ENCODE data around the gene MAP2. TPM values are rescaled to one million over a fixed set of nuclear protein-coding genes. Genes with fewer than 3 reads are reported as not detected.
"Not testable (repeated sequence)": the region's sequence is repeated elsewhere in the genome, so short reads cannot be mapped to it uniquely, and the experiment has no call there.

The MAP2 gene
- total RNA-seq, 4 donors from 2014 or later, result 2.0 to 6.4 (median 2.7) TPM

- in situ Hi-C loops (cut with MboI; ENCODE audit: low pct_ligation_motif_present in 1 of 4, low pct_unique_long_range_greater_than_20kb in 1 of 4, low sequenced_read_pairs in 3 of 4), result loop anchor here in 1 of 4 donors (25.0 kb wide), 1 partner anchor 257 kb away; no protein-coding TSS in a partner anchor
- no peak for DNase-seq
- Histone ChIP-seq H3K4me3 (no peak overlapping the region), H3K27ac (no peak overlapping the region), H3K9me3 (no peaks in the 10 kb centered on the region), H3K36me3 (no peaks in the 10 kb centered on the region), H3K4me1 (no peaks in the 10 kb centered on the region), H3K27me3 (no peaks in the 10 kb centered on the region)
- TF ChIP-seq POLR2A (IDR thresholded peaks at IDR 0.05) (no peak), POLR2AphosphoS5 (IDR thresholded peaks at IDR 0.05) (no peak), EP300 (IDR thresholded peaks at IDR 0.05; ENCODE audit: low read depth) (no peak)
- TF ChIP-seq, protein P1, sequence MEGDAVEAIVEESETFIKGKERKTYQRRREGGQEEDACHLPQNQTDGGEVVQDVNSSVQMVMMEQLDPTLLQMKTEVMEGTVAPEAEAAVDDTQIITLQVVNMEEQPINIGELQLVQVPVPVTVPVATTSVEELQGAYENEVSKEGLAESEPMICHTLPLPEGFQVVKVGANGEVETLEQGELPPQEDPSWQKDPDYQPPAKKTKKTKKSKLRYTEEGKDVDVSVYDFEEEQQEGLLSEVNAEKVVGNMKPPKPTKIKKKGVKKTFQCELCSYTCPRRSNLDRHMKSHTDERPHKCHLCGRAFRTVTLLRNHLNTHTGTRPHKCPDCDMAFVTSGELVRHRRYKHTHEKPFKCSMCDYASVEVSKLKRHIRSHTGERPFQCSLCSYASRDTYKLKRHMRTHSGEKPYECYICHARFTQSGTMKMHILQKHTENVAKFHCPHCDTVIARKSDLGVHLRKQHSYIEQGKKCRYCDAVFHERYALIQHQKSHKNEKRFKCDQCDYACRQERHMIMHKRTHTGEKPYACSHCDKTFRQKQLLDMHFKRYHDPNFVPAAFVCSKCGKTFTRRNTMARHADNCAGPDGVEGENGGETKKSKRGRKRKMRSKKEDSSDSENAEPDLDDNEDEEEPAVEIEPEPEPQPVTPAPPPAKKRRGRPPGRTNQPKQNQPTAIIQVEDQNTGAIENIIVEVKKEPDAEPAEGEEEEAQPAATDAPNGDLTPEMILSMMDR (IDR thresholded peaks at IDR 0.05), result no peak
- WGBS, 2 donors (ENCODE audit: low coverage in 1 of 2), result 84 to 89% methylated on average over 5 to 6 of the region's 6 CpGs
- intact Hi-C loops (cut with DNase I; ENCODE audit: low total_unique reads), result no loop called here
These were observed 170.1 kb downstream of the MAP2 start for GRCh38 chr2:209593930-209594329.

DNA sequence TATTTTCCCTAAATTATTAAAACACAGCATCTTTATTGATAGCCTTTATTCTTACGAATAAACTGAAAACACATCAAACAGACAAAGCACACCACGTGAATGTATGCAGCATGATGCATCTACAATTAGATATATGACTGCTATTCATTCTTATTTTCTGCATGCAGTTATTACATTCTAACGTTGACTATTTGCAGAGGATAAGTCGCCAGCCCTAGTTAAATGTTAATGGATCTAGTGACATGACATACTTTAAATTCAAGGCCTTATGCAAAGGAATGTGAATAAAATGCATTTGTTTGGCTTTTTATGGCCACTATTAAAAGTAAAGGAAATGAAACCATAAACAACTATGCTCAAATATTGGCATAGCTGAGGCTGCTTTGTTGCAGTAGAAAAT, 172.4 kb downstream of the MAP2 start:
- Histone ChIP-seq H3K4me3 (no peak overlapping the region), H3K36me3 (no peaks in the 10 kb centered on the region), H3K27ac (no peak overlapping the region), H3K27me3 (no peaks in the 10 kb centered on the region), H3K9me3 (no peaks in the 10 kb centered on the region), H3K4me1 (no peaks in the 10 kb centered on the region)
- WGBS, 2 donors (ENCODE audit: low coverage in 1 of 2), result 28 to 53% methylated on average over 4 of the region's 4 CpGs
- intact Hi-C loops (cut with DNase I; ENCODE audit: low total_unique reads), result no loop called here
- no peak for TF ChIP-seq POLR2AphosphoS5 (IDR thresholded peaks at IDR 0.05)
- TF ChIP-seq, protein P1 (IDR thresholded peaks at IDR 0.05), result no peak
- no peak for TF ChIP-seq POLR2A (IDR thresholded peaks at IDR 0.05)
- TF ChIP-seq EP300 (IDR thresholded peaks at IDR 0.05; ENCODE audit: low read depth), result no peak
- in situ Hi-C loops (cut with MboI; ENCODE audit: low pct_ligation_motif_present in 1 of 4, low pct_unique_long_range_greater_than_20kb in 1 of 4, low sequenced_read_pairs in 3 of 4), result loop anchor here in 1 of 4 donors (25.0 kb wide), 1 partner anchor 259 kb away; no protein-coding TSS in a partner anchor
- DNase-seq, result no peak

GRCh38 chr2:209598227-209598626, 174.4 kb downstream of the MAP2 start:
- H3K27ac ChIP-seq; H3K9me3 ChIP-seq; H3K27me3 ChIP-seq; DNase-seq; H3K4me3 ChIP-seq; H3K4me1 ChIP-seq; intact Hi-C loops (cut with DNase I; ENCODE audit: low total_unique reads); H3K36me3 ChIP-seq: not testable (repeated sequence)
- in situ Hi-C loops (cut with MboI; ENCODE audit: low pct_ligation_motif_present in 1 of 4, low pct_unique_long_range_greater_than_20kb in 1 of 4, low sequenced_read_pairs in 3 of 4), result loop anchor here in 1 of 4 donors (25.0 kb wide), 1 partner anchor 261 kb away; no protein-coding TSS in a partner anchor
- WGBS, 2 donors (ENCODE audit: low coverage in 1 of 2), result 80 to 90% methylated on average over 1 to 6 of the region's 6 CpGs

GRCh38 chr2:209600341-209601171, 176.7 kb downstream of the MAP2 start:
- in situ Hi-C loops (cut with MboI; ENCODE audit: low pct_ligation_motif_present in 1 of 4, low pct_unique_long_range_greater_than_20kb in 1 of 4, low sequenced_read_pairs in 3 of 4) (no loop called here), intact Hi-C loops (cut with DNase I; ENCODE audit: low total_unique reads) (loop anchor here (5.0 kb wide), 1 partner anchor 878 kb away; no protein-coding TSS in a partner anchor)

More at GRCh38 chr2:209600341-209601171, 176.7 kb downstream of the MAP2 start:
- Histone ChIP-seq H3K4me3 (no peak overlapping the region), H3K36me3 (no peaks in the 10 kb centered on the region), H3K4me1 (no peaks in the 10 kb centered on the region), H3K27ac (no peak overlapping the region), H3K9me3 (no peaks in the 10 kb centered on the region), H3K27me3 (no peaks in the 10 kb centered on the region)
- WGBS, 2 donors (ENCODE audit: low coverage in 1 of 2), result 67 to 75% methylated on average over 2 to 5 of the region's 5 CpGs
- no peak for TF ChIP-seq POLR2AphosphoS5 (IDR thresholded peaks at IDR 0.05)
- TF ChIP-seq, protein P1 (IDR thresholded peaks at IDR 0.05), result no peak
- TF ChIP-seq EP300 (IDR thresholded peaks at IDR 0.05; ENCODE audit: low read depth), result no peak
- no peak for TF ChIP-seq POLR2A (IDR thresholded peaks at IDR 0.05)
- DNase-seq, result no peak

Measured in transverse colon (tissue), 4 donors.